Suprapubic skin (tissue), 4 donors: Measurements from ENCODE around the gene USP17L10.
"Not testable (repeated sequence)": the region's sequence is repeated elsewhere in the genome, so short reads cannot be mapped to it uniquely, and the experiment has no call there.

Experiments
- EP300 ChIP-seq: sonication (generic); formaldehyde crosslinking; IDR thresholded peaks from one replicate; pipeline ENCODE4 v1.6.1; 2017; ENCODE audit warnings: antibody characterized with exemption
- POLR2A ChIP-seq, 2 donors: fragments of 450-650 bp; IDR thresholded peaks; one replicate each; pipeline ENCODE4 v1.6.1; 2017; ENCODE audit warnings: antibody characterized with exemption in 2 of 2, mild to moderate bottlenecking in 2 of 2, moderate library complexity in 2 of 2
- POLR2AphosphoS5 ChIP-seq, 3 donors: sonication (generic); formaldehyde crosslinking; IDR thresholded peaks; one replicate each; pipeline ENCODE4 v1.6.1; 2017; ENCODE audit warnings: antibody characterized with exemption in 3 of 3
- TF ChIP-seq, protein P1 (sequence below), 2 donors: fragments of 200-600 bp in 1 of 2; fragments of 450-650 bp in 1 of 2; sonication (generic) in 1 of 2; IDR thresholded peaks; one replicate each; pipeline ENCODE4 v1.5.1; 2016 to 2019; ENCODE audit warnings: antibody characterized with exemption in 2 of 2, mild to moderate bottlenecking in 1 of 2, moderate library complexity in 1 of 2

- TF ChIP-seq, protein P1, sequence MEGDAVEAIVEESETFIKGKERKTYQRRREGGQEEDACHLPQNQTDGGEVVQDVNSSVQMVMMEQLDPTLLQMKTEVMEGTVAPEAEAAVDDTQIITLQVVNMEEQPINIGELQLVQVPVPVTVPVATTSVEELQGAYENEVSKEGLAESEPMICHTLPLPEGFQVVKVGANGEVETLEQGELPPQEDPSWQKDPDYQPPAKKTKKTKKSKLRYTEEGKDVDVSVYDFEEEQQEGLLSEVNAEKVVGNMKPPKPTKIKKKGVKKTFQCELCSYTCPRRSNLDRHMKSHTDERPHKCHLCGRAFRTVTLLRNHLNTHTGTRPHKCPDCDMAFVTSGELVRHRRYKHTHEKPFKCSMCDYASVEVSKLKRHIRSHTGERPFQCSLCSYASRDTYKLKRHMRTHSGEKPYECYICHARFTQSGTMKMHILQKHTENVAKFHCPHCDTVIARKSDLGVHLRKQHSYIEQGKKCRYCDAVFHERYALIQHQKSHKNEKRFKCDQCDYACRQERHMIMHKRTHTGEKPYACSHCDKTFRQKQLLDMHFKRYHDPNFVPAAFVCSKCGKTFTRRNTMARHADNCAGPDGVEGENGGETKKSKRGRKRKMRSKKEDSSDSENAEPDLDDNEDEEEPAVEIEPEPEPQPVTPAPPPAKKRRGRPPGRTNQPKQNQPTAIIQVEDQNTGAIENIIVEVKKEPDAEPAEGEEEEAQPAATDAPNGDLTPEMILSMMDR (IDR thresholded peaks at IDR 0.05), result not testable (repeated sequence)
- not testable (repeated sequence) for TF ChIP-seq POLR2AphosphoS5 (IDR thresholded peaks at IDR 0.05); POLR2A (IDR thresholded peaks at IDR 0.05); EP300
Measured at GRCh38 chr4:9253078-9253477, 42.6 kb downstream of the USP17L10 start, which contains the start of gene USP17L19.
